OCI-M2 (cell line): ENCODE results near the gene TCFL5.

Source experiments
- DNase-seq: peaks from one replicate; lab custom pipeline; 2025; ENCODE audit not compliant: unreplicated experiment; lab: John Stamatoyannopoulos, UW

The TCFL5 gene

GRCh38 chr20:62799036-62799435, 62.6 kb downstream of the TCFL5 start:
- no peak for DNase-seq

GRCh38 chr20:62797671-62798532, 63.7 kb downstream of the TCFL5 start:
- DNase-seq, result no peak

- no peak for DNase-seq
Measured at GRCh38 chr20:62796699-62797491, 64.7 kb downstream of the TCFL5 start.

DNA sequence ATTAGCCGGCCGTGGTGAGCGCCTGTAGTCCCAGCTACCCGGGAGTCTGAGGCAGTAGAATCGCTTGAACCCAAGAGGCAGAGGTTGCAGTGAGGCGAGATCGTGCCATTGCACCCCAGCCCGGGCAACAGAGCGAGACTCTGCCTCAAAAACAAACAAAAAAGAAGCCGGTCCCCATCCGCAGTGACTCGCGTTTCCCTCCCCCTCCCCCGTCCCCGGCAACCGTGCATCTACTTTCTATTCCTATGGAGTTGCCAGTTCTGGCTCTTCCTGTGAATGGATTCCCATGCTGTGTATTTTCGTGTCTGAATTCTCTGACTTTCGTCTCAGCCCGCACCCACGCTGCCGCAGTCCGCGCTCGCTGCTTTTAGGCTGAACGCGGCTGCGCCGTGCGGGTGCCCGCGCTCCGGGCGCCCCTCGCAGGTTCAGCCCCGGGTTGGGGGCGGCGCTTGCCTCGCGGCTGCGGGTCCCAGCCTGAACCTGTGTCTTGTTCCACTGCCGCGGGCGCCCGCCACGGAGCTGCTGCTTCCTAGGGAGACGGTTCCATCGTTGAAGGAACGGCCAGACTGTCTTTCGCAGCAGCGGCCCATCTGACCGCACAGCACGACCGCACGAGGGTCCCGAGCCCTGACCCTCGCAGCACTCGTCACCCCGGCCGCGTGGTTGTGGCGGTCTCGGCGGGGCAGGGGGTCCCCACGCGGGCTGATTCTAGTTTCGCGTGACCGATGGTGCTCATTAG, 66.4 kb downstream of the TCFL5 start:
- peak; percentile 38 for DNase-seq

- DNase-seq, result peak; percentile 81
Measured at GRCh38 chr20:62794007-62794724, 67.5 kb downstream of the TCFL5 start.

GRCh38 chr20:62793757-62794006, 67.9 kb downstream of the TCFL5 start:
- DNase-seq, result no peak

DNA sequence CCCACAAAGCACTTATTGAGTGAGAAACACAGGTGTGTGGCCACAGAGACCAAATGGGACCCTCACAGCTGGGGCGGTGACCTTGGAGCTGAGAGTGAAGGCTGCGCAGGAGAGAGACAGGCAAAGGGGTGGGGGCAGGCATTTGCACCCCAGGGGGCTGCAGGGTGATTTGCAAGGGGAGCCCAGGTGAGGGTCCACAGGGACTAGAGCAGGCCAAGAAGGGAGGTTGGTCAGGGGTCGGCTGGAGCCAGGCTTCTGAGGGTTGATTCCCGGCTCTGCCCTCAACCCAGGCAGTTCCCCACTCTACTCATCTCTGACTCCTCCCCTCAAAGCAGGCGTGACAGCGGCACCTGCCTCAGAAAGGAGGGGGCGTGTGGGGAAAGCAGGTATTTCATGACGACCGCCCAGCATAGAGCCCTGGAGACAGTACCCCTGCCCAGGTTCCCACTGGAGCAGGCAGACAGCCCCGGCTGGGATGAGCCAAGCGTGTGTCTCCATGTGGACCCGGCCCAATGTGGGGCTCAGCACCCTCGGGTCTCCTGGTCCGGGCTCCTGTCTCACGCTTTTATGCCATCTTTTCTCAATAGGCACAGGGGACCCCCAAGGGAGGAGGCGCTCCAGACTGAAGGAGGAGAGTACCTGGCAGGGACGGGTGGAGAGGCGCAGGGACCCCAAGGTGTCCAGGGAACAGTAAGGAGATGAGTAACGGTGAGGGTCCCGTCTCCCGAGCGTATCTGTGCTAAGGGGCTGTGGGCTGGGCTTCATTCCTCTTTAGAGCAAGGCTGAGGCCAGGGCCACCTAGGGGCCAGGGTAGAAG, 68.5 kb downstream of the TCFL5 start:
- no peak for DNase-seq

DNA sequence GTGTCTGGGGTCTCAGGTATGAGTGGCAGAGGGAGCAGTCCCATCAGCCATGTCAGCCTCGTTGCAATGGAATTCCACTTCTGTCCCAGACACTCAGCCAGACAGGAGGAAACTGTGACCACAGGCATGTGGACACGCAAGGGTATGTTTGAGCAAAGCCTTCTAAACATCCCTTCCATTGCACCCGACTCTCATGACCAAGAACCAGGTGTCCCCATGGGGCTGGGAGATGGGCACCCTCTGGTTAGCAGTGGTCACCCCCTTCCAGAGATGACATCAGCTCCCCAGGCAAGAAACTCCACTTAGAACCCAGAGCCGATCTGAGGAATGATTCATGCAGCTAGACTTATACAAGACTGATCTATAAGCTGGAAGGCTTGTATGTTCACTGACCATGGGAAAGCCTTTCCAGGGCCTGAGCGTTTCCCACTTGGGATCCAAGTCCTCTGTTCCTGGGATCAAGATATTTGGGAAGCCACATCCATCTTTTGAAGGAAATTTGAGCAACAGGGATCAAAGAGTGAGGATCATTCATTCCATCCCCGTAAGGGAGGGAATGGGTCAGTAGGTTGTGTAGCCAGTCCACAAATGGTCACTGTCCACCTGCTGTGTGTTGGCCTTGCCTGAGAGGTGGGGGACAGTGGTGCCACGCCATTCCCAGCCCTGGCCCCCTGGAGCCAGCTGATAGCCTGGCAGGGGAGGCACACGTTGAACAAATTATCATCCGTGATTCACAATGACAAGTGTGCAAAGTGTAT, 69.3 kb downstream of the TCFL5 start:
- DNase-seq, result no peak

DNA sequence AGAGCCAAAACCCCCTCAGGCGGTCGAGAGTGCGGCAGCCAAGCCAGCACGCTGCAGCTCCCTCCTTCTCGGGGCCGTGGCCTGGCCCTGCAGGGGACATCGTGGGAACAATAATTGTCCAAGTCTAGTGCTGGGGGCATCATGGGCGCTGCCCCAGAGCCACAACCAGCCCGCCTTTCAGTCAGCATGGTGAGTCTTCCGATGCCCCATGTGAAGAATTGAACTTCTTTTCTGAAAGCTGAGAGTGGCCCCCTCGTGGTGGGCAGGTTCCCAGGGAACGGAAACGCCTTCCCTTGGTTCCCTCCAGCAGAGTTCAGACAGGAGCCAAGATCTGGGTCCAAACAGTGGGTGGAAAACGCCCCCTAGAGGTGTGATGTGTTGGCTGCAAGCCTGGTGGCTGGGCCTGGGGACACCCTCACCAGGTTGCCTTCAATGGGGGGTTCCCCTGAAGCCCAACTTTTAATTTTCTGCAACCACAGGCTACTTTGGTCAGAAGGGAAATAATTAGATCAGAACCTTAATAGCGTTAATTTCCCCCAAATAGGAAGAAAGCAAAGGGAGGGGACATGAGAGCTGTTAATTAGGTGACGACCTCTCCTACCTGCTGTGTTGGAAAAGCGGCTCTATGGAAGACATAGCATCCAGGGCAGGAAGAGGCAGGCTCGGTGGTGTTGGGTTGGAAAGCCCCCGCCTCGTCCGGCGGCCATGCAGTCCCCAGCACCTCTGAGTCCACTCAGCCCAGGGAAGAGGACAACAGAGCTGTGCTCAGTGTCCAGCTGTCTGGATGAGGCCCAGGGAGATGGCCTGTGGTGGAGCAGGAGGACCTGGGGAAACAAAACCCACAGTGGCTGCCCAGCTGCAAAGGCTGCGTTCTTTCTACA, 70.1 kb downstream of the TCFL5 start:
- DNase-seq, result peak; percentile 85
